ENCODE data around the gene PAX2.

Gene PAX2

DNA sequence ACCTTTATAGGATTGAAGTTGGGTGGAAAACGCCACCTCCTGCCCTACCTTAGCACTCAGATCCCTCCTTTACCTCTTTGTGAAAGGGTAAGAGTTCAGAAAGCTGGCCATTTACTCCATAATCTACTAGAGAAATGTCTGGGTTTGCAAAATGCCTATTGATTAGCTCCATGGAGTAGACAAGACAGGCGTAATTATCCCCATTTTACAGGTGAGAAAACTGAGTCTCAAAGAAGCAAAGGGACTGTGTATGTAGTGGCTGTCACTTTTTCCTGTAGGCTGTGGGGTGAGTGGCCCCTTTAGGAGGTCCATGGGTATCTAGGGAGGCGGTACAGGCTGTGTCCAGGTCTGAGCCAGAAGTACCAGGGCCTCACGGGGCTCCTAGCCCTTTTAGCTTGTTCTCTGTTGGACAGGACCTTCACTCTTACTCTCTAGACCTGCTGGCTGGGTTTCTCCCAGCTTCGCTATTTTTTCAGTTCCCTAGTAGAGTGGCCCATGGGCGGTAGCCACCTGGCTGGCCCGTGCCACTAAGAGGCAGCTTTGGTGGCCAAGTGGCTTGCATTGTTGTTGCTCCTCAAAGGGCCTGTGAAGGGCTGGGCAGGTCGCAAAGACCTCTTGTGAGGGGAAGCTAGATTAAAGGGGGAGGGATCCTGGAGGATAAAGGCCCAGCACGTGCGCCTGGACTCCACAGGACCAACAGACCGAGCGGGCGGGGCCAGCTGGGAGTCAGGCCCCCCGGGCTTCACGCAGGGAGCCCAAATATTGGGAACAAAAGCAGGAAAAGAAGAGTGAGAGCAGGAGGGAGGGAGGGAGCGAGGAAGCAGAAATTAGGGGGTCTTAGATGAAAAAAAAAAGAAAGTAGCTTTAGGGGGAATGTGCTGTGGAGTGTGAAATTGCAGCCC lies 4.7 kb upstream of the PAX2 start:
- DNase-seq: no peak

GRCh38 chr10:100741378-100742075 lies 3.9 kb upstream of the PAX2 start:
- no peak for DNase-seq

- no peak for DNase-seq
Measured at GRCh38 chr10:100742076-100742771, 3.2 kb upstream of the PAX2 start.

GRCh38 chr10:100742936-100743335 lies 2.4 kb upstream of the PAX2 start:
- no peak for DNase-seq

DNA sequence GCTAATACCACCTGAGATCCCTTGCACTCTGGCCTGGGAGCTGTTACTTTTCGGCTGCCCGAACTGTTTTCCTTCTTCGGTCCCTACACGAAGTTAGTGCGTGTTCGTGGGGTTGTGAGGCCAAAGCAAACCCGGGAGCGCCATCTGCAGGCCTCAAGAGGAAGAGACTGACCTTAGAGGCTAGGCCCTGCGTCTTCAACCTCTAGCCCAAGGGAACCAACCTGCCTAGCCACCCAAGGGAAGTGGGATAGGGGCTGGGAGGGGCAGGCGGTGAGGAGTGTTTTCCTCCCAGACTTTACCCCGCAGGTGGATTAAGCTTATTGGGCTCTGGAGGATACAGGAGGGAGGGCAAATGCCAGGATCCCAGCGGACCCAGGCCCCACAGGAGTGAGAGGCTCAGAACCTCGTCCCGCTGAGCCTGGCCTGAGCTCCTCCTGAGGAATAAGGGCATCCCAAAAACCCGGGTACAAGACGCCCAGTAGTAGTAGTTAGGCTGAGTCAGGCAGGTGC lies 1.7 kb upstream of the PAX2 start:
- no peak for DNase-seq

DNA sequence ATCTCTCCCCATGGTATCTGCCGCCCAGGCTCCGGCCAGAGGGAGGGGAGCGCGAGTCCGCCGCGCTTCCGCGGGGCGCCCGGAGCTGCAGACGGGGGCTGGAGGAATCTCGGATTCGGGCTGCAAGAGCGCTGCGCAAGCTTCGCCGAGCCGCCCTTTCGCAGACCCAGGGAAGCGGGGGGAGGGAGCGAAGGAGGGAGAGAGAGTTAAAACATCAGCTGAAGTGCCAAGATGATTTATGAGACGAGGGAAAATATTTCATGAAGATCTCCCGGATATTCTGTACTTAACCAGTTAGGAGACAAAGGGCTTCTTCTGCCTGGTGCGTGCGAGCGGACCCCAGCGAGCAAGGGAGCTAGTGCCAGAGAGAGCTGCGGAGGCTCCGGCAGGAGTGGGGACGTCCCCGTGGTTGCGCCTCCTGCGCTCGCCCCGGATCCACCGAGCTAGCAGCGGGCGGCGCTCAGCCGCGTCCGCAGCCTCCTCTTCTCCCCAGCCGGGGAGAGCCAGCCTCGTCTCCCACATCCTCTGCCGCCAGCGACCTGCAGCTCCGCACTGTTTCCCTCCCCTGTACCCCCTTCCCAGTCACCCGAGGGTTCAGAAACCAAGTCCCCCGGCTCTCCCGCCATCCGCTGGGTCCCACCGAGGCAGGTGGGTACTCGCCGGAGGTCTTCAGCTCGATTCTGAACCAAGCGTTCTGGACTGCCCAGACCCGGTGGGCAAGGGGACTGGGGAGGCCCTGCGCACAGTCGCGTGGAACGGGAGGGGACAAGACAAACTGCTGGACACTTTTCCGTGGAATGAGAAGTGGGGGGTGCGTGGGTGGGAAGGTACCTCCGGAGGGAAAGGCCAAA lies 1.0 kb upstream of the PAX2 start:
- DNase-seq: no peak

- no peak for DNase-seq
Measured at GRCh38 chr10:100745882-100746783, 751 bp downstream of the PAX2 start.

DNA sequence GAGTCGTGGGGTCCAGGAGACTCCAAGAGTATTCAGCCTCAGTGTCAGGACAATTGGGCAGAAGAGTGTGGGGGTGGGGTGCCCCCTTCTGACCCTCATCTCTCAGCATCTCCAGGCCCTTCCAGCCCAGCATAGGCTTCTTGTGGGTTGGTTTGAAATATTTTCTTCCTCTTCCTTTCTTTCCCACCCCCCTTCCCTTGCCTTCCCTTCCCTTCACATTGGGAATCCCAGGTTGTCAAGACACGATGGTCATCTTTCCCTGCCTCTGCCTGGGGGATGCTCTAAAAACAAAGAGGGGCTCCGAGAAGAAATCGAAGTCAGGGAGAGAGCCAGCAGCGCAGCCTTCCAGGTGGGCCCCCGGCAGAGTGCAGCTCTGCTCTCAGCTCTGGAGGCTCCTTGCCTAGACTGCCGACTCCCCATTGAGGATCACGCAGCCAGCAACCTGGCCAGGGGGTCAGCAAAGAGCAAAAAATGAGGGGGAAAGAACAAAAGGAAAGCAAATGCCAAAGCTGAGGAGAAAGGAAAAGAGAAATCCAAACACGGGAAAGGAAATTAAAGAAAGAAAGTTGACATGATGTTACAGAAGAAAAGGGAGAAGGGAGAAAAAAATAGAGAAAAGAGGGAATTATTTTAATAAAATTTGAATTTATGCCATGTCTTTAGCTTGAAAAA lies 1.5 kb downstream of the PAX2 start:
- no peak for DNase-seq

DNA sequence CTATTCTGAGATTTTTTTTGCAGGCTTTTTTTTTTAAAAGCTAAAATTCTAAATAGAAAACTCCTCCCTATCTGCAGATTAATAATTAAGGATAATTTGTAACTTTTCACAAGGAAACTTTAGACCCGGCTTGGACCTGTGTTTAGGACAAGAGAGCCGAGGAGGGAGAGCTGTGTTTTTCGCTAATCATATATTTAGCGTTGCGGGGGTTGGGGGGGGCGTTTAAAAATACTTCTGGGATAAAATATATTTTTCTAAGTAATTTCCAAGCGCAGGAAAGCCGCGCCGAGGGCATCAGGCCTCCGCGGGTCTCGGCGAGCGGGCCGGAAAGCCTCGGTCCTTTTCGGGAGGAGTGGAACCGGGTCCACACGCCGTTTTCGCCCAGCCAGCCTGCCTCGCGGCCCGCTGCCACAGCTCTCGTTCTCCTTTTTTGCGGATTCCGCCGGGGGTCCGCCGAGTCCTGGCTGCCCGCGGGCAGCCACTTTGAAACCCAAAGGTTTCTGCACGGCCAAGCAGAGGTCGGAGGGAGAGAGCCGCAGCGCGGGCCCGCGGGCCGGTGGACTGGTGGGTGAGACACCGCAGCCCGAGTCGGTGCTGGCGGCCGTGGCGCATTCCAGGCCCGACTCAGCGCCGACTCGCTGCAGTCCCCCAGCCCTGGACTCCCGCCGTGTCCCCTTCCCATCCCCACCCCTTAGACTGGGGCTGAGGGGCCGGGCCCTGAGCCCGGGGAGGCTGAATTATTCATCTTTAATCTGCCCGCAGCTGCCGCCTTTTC lies 2.3 kb downstream of the PAX2 start:
- DNase-seq: no peak

DNA sequence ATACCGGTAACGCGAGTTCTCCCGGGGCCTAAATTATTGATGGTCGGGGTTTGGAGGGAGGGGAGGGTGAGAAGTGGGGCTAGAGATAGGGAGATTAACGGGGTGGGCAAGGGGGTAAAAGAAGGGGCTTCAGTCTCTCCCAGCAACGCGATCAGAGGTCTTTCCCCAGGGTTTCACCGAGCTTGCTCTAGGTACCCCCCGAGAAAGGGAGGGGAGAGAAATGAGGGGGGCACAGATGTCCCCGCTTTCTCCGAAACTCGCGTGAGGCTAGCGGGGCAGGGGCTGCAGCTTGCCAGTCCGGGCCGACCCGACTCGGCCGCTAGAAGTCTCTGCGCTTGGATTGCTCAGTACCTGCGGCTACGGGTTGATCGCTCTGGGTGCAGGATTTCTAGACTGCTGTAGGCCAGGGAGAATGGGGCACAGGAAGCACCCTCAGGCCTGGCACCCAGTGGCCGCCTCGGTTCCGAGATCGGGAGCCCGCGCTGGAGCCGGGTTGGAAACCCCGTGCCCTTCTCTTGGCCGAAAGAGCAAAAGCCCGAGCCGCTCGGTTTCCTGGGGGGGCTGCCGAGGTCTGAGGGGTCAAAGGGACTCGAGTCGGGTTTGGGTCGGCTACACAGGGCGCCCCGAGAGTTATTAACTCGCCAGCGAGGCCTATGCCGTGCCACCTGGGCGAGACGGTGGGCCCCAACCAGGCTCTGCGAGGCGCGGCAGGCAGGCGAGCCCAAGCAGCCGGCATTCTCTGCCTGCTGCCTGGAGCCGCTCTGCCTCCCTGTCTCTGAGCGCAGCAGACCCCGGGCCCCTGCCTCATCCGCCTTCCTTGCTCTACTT lies 3.1 kb downstream of the PAX2 start:
- DNase-seq: no peak

DNA sequence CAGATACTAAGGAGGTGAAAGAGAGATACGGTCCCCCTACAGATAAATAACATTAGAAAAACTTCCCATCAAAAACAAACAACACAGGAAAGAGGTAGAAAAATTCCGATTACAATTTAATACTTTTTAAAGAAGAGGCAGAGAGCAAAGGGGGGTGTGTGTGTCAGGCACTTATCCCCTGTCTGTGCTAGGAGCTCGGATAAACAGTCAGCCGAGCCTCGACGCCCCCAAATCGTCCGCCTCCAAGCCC lies 3.6 kb downstream of the PAX2 start:
- no peak for DNase-seq

DNA sequence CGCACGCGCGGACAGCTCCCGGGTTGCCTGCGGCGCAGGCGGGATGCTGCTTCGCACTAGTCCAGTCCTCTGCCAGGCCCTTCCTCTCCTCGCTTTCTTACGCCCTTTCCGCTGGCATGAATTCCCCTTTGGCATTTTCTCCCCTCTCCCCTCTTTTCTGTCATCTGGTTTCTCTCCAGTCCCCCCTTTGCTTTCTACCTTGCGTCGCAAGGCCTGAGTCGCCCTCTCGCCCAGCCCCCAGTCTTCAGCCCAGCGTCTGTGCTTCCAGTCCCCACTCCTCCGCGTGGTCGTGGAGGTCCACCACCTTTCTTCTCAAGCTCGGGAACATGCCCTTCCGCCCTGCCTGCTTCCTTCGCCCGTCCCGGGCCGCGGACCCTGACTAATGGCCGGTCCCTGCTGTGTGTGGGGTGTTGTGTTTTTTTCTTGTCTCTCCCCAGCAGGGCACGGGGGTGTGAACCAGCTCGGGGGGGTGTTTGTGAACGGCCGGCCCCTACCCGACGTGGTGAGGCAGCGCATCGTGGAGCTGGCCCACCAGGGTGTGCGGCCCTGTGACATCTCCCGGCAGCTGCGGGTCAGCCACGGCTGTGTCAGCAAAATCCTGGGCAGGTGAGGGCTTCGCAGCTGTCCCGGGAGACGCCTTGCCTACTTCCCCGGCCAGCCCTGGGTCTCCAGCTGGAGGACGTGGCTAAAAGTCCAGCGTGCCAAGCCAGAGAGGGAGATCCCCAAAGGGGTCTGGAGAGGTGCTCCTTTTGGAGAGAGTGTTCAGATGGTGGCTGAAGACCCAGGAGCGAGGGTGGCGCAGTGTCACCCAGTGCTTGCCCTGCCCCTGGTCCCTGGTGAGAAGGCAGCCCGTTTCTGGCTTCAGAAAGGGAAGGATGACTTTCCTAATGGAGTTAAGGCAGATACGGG lies 4.2 kb downstream of the PAX2 start:
- no peak for DNase-seq

DNA sequence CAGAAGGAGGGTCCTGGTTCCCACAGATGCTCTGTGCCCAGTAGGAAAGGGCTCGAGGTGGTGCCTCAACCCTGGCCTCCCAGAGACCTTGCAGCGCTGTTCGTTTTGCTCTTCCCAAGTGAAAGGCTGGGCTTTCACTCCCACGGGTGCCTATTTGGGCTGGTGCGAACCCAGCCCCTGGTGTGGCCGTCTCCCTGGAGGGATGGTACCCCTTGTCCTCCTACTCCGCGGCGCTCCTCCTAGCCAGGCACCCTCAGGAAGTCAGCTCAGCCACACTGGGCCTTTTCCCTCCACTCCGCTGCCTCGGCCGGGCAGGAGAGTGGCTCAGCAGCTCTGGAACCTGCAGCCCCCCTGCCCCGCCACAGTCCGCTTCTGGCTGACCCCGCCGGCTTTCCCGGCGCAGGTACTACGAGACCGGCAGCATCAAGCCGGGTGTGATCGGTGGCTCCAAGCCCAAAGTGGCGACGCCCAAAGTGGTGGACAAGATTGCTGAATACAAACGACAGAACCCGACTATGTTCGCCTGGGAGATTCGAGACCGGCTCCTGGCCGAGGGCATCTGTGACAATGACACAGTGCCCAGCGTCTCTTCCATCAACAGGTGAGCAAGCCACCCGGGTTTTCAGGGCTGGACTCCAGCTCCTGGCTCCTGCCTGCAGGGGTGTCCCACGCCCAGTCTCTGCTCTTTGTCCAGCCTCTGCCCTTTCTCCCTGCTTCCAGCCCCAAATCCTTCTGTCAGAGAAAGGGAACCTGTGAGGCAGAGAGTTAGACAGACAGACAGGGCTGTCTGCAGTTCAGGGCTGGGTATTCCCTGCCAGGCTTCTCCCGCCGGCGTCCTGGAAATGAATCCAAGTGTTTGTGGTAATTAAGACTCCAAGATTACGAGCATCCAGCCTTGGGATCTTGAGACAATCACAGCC lies 5.2 kb downstream of the PAX2 start:
- no peak for DNase-seq

DNA sequence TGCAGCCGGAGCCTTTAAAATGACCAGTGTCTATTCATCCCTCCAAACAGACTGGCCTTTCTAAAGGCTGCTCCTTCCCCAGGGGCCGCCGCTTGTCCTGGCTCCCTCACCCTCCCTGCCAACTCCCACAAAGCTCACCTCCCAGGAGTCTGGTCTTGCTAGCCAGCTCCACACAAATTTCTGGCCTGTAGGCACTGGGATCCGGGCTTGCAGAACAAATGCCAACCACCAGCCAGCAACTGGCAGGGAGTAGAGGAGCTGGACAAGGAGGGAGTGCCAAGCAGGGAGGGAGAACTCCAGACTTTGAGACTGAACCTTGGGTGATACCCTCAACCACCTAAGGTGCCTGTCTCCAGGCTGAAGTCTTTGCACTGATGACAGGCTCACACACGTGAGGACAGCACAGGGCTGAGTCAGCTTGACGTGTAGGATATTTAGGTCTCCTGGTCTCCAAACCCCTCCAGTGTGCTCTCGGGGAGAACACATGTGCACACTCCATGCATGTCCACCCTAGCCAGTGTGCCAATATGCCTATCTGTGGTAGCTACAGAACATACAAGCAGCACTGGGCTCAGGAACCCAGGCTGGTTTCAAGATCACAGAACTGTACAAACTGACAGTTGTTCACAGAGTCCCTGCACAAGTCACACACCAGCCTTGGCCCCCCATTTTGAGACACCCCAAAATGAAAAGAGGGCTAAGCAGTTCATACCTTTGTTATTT lies 6.0 kb downstream of the PAX2 start:
- DNase-seq: no peak

- no peak for DNase-seq
Measured at GRCh38 chr10:100755821-100756220, 10.4 kb downstream of the PAX2 start.

DNA sequence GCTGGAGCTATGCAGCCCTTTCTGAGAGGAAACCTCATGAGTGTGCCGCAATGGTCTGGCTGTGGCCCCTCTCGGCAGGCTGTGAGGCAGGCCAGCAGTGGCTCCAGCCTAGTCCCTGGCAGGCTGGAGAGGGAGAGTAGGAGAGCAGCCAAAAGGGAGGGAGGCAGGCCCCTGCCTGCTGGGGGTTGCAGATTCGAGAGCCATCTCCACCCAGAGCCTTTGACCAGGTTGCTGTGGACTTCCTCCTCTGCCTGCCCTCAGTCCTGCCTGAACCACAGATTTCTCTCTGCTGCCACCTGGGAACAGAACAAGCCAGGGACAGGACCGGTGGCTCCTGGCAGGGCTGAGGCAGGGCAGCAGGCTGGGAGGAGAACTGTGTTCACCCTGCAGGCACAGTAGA lies 13.9 kb downstream of the PAX2 start:
- DNase-seq: no peak

GRCh38 chr10:100760726-100761125 lies 15.3 kb downstream of the PAX2 start:
- no peak for DNase-seq

Data from NCI-H2171 (cell line).